Measurements from ENCODE around the gene KRTAP22-2.

KRTAP22-2 gene

GRCh38 chr21:30605968-30606367 lies 15.8 kb upstream of the KRTAP22-2 start:
- H3K9me3 Mint-ChIP-seq: peaks cover 16% of the 10 kb centered on the region

GRCh38 chr21:30600787-30601186 lies 10.6 kb upstream of the KRTAP22-2 start, which contains the start of gene KRTAP22-1:
Gene KRTAP22-1 (plus strand): TSS chr21:30601087.
- no peaks in the 10 kb centered on the region for H3K36me3 Mint-ChIP-seq (ENCODE audit: insufficient read depth)
- ATAC-seq (replicated peaks; ENCODE audit: extremely low read depth, poor library complexity, severe bottlenecking) (no peak), DNase-seq (ENCODE audit: low spot score in 2 of 2) (no peak)
- H3K27ac Mint-ChIP-seq (ENCODE audit: low read depth): no peak within 1 kb of the TSS
- H3K9me3 Mint-ChIP-seq: peaks cover 13% of the 10 kb centered on the region
- no peaks in the 10 kb centered on the region for H3K27me3 Mint-ChIP-seq
- no peaks in the 10 kb centered on the region for H3K4me1 Mint-ChIP-seq
- H3K4me3 Mint-ChIP-seq: no peak within 1 kb of the TSS

More at GRCh38 chr21:30605968-30606367, 15.8 kb upstream of the KRTAP22-2 start:
- H3K27ac Mint-ChIP-seq (ENCODE audit: low read depth): no peak overlapping the region
- H3K36me3 Mint-ChIP-seq (ENCODE audit: insufficient read depth): no peaks in the 10 kb centered on the region
- no peaks in the 10 kb centered on the region for H3K27me3 Mint-ChIP-seq
- ATAC-seq (replicated peaks; ENCODE audit: extremely low read depth, poor library complexity, severe bottlenecking) (no peak), DNase-seq (ENCODE audit: low spot score in 2 of 2) (no peak)
- H3K4me1 Mint-ChIP-seq: no peaks in the 10 kb centered on the region
- no peak overlapping the region for H3K4me3 Mint-ChIP-seq

- Mint-ChIP-seq H3K27me3 (no peaks in the 10 kb centered on the region), H3K36me3 (ENCODE audit: insufficient read depth) (no peaks in the 10 kb centered on the region), H3K27ac (ENCODE audit: low read depth) (no peak within 1 kb of the TSS), H3K4me3 (no peak within 1 kb of the TSS), H3K9me3 (peaks cover 18% of the 10 kb centered on the region), H3K4me1 (no peaks in the 10 kb centered on the region)
- DNase-seq (ENCODE audit: low spot score in 2 of 2) (no peak), ATAC-seq (replicated peaks; ENCODE audit: extremely low read depth, poor library complexity, severe bottlenecking) (no peak)
Observed at GRCh38 chr21:30598802-30599201, 8.6 kb upstream of the KRTAP22-2 start, which contains the start of gene KRTAP6-2. Gene KRTAP6-2 (minus strand): TSS chr21:30598902. CDS start chr21:30598874, 28 bp downstream.

- Mint-ChIP-seq H3K9me3 (peaks cover 10% of the 10 kb centered on the region), H3K36me3 (ENCODE audit: insufficient read depth) (no peaks in the 10 kb centered on the region), H3K27ac (ENCODE audit: low read depth) (no peak within 1 kb of the TSS), H3K27me3 (no peaks in the 10 kb centered on the region), H3K4me3 (no peak within 1 kb of the TSS), H3K4me1 (no peaks in the 10 kb centered on the region)
- ATAC-seq (replicated peaks; ENCODE audit: extremely low read depth, poor library complexity, severe bottlenecking) (no peak), DNase-seq (ENCODE audit: low spot score in 2 of 2) (no peak)
Observed at GRCh38 chr21:30592140-30592539, 1.9 kb upstream of the KRTAP22-2 start, which contains the start of gene KRTAP6-3. Gene KRTAP6-3 (plus strand): TSS chr21:30592440. CDS start chr21:30592446, 6 bp downstream.

GRCh38 chr21:30582870-30583269 lies 7.3 kb downstream of the KRTAP22-2 start:
- H3K4me3 Mint-ChIP-seq: no peak overlapping the region
- H3K27ac Mint-ChIP-seq (ENCODE audit: low read depth): no peak overlapping the region
- ATAC-seq (replicated peaks; ENCODE audit: extremely low read depth, poor library complexity, severe bottlenecking) (no peak), DNase-seq (ENCODE audit: low spot score in 2 of 2) (no peak)
- H3K9me3 Mint-ChIP-seq: peaks cover 17% of the 10 kb centered on the region
- H3K4me1 Mint-ChIP-seq: no peaks in the 10 kb centered on the region
- no peaks in the 10 kb centered on the region for H3K36me3 Mint-ChIP-seq (ENCODE audit: insufficient read depth)
- no peaks in the 10 kb centered on the region for H3K27me3 Mint-ChIP-seq

GRCh38 chr21:30580132-30580531 lies 10.1 kb downstream of the KRTAP22-2 start:
- no peaks in the 10 kb centered on the region for H3K4me1 Mint-ChIP-seq
- peaks cover 14% of the 10 kb centered on the region for H3K9me3 Mint-ChIP-seq
- H3K27me3 Mint-ChIP-seq: no peaks in the 10 kb centered on the region
- DNase-seq (ENCODE audit: low spot score in 2 of 2) (no peak), ATAC-seq (replicated peaks; ENCODE audit: extremely low read depth, poor library complexity, severe bottlenecking) (no peak)
- H3K27ac Mint-ChIP-seq (ENCODE audit: low read depth): no peak overlapping the region
- H3K4me3 Mint-ChIP-seq: no peak overlapping the region
- no peaks in the 10 kb centered on the region for H3K36me3 Mint-ChIP-seq (ENCODE audit: insufficient read depth)

- H3K4me1 Mint-ChIP-seq: no peaks in the 10 kb centered on the region
- ATAC-seq (replicated peaks; ENCODE audit: extremely low read depth, poor library complexity, severe bottlenecking) (no peak), DNase-seq (ENCODE audit: low spot score in 2 of 2) (no peak)
- H3K36me3 Mint-ChIP-seq (ENCODE audit: insufficient read depth): no peaks in the 10 kb centered on the region
- no peaks in the 10 kb centered on the region for H3K27me3 Mint-ChIP-seq
- peaks cover 6% of the 10 kb centered on the region for H3K9me3 Mint-ChIP-seq
- no peak overlapping the region for H3K4me3 Mint-ChIP-seq
- H3K27ac Mint-ChIP-seq (ENCODE audit: low read depth): no peak overlapping the region
Observed at GRCh38 chr21:30579346-30579745, 10.9 kb downstream of the KRTAP22-2 start.

GRCh38 chr21:30577766-30578165 lies 12.4 kb downstream of the KRTAP22-2 start:
- ATAC-seq (replicated peaks; ENCODE audit: extremely low read depth, poor library complexity, severe bottlenecking) (no peak), DNase-seq (ENCODE audit: low spot score in 2 of 2) (no peak)
- Mint-ChIP-seq H3K4me3 (no peak overlapping the region), H3K27me3 (no peaks in the 10 kb centered on the region), H3K4me1 (no peaks in the 10 kb centered on the region), H3K27ac (ENCODE audit: low read depth) (no peak overlapping the region), H3K9me3 (peaks cover 4% of the 10 kb centered on the region), H3K36me3 (ENCODE audit: insufficient read depth) (no peaks in the 10 kb centered on the region)

GRCh38 chr21:30567617-30568016 lies 22.6 kb downstream of the KRTAP22-2 start:
- peaks cover 11% of the 10 kb centered on the region for H3K9me3 Mint-ChIP-seq
- H3K4me3 Mint-ChIP-seq: no peak overlapping the region
- no peaks in the 10 kb centered on the region for H3K27me3 Mint-ChIP-seq
- H3K4me1 Mint-ChIP-seq: no peaks in the 10 kb centered on the region
- no peaks in the 10 kb centered on the region for H3K36me3 Mint-ChIP-seq (ENCODE audit: insufficient read depth)
- ATAC-seq (replicated peaks; ENCODE audit: extremely low read depth, poor library complexity, severe bottlenecking) (no peak), DNase-seq (ENCODE audit: low spot score in 2 of 2) (no peak)
- H3K27ac Mint-ChIP-seq (ENCODE audit: low read depth): no peak overlapping the region

GRCh38 chr21:30563630-30564029 lies 26.6 kb downstream of the KRTAP22-2 start:
- no peak for DNase-seq (ENCODE audit: low spot score in 2 of 2)
- H3K9me3 Mint-ChIP-seq: peaks cover 5% of the 10 kb centered on the region
- H3K27me3 Mint-ChIP-seq: no peaks in the 10 kb centered on the region
- no peak overlapping the region for H3K4me3 Mint-ChIP-seq
- ATAC-seq (replicated peaks; ENCODE audit: extremely low read depth, poor library complexity, severe bottlenecking): no peak
- H3K4me1 Mint-ChIP-seq: no peaks in the 10 kb centered on the region
- no peak overlapping the region for H3K27ac Mint-ChIP-seq (ENCODE audit: low read depth)
- no peaks in the 10 kb centered on the region for H3K36me3 Mint-ChIP-seq (ENCODE audit: insufficient read depth)

- no peaks in the 10 kb centered on the region for H3K27me3 Mint-ChIP-seq
- peaks cover 5% of the 10 kb centered on the region for H3K9me3 Mint-ChIP-seq
- no peak overlapping the region for H3K27ac Mint-ChIP-seq (ENCODE audit: low read depth)
- H3K4me1 Mint-ChIP-seq: no peaks in the 10 kb centered on the region
- ATAC-seq (replicated peaks; ENCODE audit: extremely low read depth, poor library complexity, severe bottlenecking) (no peak), DNase-seq (ENCODE audit: low spot score in 2 of 2) (no peak)
- no peak overlapping the region for H3K4me3 Mint-ChIP-seq
- H3K36me3 Mint-ChIP-seq (ENCODE audit: insufficient read depth): no peaks in the 10 kb centered on the region
Observed at GRCh38 chr21:30563072-30563471, 27.1 kb downstream of the KRTAP22-2 start.

GRCh38 chr21:30561957-30562356 lies 28.2 kb downstream of the KRTAP22-2 start:
- DNase-seq (ENCODE audit: low spot score in 2 of 2) (no peak), ATAC-seq (replicated peaks; ENCODE audit: extremely low read depth, poor library complexity, severe bottlenecking) (no peak)
- Mint-ChIP-seq H3K27me3 (no peaks in the 10 kb centered on the region), H3K4me3 (no peak overlapping the region), H3K27ac (ENCODE audit: low read depth) (no peak overlapping the region), H3K9me3 (peaks cover 5% of the 10 kb centered on the region), H3K4me1 (no peaks in the 10 kb centered on the region), H3K36me3 (ENCODE audit: insufficient read depth) (no peaks in the 10 kb centered on the region)

GRCh38 chr21:30561264-30561895 lies 28.8 kb downstream of the KRTAP22-2 start, which contains the start of gene KRTAP19-7:
Gene KRTAP19-7 (minus strand): TSS chr21:30561314. CDS start chr21:30561289, 25 bp downstream.
- Mint-ChIP-seq H3K27ac (ENCODE audit: low read depth) (no peak within 1 kb of the TSS), H3K36me3 (ENCODE audit: insufficient read depth) (no peaks in the 10 kb centered on the region), H3K27me3 (no peaks in the 10 kb centered on the region), H3K4me3 (no peak within 1 kb of the TSS), H3K9me3 (peaks cover 10% of the 10 kb centered on the region), H3K4me1 (no peaks in the 10 kb centered on the region)
- DNase-seq (ENCODE audit: low spot score in 2 of 2) (no peak), ATAC-seq (replicated peaks; ENCODE audit: extremely low read depth, poor library complexity, severe bottlenecking) (no peak)

Data from central memory CD8-positive, alpha-beta T cell (primary cell).